GM12872 (cell line): ENCODE measurements around the gene ODAD3.

Source experiments
- TF ChIP-seq, protein P1 (sequence below): IDR thresholded peaks from 3 replicates; pipeline ENCODE4 v1.5.1; 2011; ENCODE audit warnings: low read depth, mild to moderate bottlenecking, low read length, moderate library complexity; ENCODE audit not compliant: insufficient read depth

Gene ODAD3

DNA sequence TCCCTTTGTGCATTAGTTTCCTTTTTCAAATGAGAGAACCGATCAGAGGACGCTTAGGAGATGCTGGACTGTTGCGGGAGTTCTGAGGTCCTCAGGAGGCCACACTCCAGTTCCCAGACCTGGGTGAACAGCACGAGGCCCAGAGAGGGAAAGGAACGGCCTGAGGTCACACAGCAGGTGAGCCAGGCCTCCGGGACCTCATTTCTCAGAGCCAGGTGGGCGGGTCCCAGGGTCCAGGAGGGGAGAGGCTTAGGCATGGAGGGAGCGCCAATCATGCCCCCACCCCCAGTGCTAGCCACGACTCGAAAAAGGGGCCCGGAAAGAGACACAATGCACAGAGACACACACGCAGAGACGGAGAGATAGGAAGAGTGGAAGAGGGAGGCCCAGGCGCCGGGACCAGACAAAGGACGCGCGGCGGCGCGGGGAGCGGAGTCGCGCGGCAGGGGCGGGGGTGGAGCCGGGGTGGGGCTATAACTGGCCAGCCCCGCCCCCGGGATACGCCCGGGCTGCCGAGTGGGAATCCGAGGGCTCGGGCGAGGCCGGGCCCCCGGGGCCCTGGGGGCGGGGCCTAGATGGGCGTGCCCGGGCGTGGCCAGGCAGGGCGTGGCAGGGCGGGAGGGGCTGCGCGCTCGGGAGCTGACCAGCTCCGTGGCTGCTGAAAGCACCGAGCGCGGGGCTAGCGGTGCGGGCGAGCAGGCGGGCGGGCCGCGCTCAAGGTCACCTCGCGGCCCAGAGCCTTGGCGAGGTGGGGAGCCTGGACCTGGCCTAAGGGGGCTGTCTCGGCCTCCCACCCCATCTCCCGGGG is 44.4 kb upstream of the ODAD3 start:
- TF ChIP-seq, protein P1, sequence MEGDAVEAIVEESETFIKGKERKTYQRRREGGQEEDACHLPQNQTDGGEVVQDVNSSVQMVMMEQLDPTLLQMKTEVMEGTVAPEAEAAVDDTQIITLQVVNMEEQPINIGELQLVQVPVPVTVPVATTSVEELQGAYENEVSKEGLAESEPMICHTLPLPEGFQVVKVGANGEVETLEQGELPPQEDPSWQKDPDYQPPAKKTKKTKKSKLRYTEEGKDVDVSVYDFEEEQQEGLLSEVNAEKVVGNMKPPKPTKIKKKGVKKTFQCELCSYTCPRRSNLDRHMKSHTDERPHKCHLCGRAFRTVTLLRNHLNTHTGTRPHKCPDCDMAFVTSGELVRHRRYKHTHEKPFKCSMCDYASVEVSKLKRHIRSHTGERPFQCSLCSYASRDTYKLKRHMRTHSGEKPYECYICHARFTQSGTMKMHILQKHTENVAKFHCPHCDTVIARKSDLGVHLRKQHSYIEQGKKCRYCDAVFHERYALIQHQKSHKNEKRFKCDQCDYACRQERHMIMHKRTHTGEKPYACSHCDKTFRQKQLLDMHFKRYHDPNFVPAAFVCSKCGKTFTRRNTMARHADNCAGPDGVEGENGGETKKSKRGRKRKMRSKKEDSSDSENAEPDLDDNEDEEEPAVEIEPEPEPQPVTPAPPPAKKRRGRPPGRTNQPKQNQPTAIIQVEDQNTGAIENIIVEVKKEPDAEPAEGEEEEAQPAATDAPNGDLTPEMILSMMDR = no peak

DNA sequence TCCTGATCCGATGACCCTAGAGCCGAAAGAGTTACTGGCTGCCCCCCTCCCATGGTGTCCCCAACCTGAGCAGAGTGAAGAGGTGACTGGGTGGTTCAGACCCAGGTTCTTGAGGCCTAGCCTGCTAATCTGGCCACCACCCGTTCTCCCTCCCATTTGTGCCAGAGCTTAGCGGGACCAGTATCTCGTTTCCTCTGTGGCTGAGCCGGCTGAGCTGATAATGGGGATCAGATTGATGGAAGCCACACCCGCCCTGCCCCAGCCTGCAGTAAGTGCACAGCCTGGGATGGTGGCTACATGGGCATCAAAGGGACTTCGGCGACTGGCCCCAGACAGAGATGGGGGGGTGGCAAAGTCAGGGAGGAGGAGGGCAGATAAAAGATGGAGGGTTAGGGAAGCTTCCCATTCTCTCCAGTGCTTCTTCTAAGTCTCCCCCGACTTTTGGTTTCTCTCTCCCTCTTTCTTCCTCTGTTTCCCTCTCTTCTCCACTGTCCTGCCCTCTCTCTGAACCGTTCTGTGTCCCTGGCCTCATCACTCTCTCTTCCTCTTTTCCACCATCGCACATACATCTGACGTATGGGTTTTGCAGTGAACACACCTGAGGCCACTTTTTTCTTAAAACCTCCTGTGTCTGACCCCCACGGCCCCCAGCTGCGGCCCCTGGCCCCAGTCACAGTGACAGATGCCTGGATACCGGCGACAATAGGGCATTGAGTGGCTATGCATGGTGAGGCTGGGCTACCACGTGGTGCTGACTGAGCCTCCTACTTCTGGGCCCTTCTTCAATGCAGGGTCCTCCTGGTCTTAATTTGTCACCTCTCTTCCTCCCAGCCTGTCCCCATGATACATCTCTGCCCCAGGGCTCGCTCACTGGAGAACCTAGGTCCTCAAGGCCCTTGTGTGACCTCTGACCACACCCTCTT is 43.5 kb upstream of the ODAD3 start:
- TF ChIP-seq, protein P1 = no peak

DNA sequence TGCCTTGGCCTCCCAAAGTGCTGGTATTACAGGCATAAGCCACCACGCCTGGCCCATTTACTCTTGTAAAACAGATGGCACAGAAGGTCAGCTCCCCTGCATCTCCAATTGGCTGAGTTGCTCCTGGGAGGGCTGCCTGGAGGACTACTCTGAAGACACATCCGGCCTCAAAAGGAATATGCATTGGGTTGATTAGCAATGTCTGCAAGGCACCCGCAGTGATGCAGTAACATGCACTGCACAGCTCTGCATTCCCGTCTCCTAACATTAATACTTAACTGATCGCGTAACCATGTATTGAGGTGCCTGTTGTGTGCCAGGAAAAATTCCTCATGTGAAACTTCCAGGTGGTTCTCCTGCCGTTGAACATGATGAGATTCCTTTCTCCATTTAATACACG is 40.9 kb upstream of the ODAD3 start:
- TF ChIP-seq, protein P1 = no peak

DNA sequence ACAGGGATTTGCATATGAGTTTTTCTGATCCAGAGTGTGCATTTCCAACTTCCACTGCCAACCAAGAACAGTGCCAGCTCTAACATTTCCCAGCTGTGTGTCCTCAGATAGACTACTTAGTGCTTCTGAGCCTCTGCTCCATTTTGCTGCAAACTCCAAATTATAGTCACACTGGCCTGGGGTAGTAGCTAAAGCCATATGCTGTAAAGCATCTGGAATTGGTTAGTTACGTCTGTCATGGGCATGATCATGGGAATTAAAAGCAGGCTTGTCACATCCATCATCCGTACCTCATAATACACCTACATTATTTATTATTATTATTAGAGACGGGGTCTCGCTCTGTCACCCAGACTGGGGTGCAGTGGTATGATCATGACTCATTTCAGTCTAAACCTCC is 38.8 kb upstream of the ODAD3 start:
- TF ChIP-seq, protein P1 = no peak

DNA sequence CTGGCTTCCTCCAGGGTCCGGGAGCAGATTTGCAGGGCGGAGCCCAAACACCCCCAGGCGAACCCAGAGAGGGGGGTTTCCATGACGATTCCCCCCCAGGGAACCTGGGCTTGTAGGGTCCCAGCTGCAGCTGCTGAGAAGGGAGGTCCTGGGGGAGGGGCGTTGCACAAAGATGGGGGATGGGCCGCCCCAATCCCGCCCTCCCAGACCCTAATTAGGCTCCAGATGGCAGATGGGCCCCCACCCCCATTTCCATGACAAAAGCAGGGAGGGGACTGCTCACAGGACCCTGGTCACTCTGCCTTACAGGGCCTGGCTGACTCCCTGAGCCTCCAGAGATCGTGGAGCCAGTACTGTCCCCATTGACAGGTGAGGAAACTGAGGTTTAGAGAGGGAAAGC is 30.7 kb upstream of the ODAD3 start:
- TF ChIP-seq, protein P1 = no peak

DNA sequence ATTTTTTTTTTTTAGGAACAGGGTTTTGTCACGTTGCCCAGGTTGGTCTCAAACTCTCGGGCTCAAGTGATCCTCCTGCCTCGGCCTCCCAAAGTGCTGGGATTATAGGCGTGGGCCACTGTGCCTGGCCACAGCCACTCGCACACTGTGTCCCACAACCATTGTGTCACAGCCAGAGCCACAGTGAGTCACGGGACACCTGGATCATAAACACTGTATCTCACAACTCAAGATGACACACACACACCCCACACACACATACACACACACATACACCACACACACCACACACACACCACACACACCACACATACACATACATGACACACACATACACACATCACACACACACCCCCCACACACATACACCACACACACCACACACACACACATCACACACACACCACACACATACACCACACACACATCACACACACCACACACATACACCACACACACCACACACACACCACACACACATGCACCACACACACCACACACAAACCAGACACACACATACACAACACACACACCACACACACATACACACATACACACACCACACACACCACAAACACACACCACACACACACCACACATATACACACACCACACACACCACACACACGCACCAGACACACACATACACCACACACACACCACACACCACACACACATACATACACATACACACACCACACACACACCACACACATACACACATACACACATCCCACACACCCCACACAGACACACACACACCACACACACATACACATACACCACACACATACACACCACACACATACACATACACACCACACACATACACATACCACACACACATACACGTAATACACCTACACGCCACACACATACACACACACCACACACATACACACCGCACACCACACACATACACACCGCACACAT is 29.7 kb upstream of the ODAD3 start:
- TF ChIP-seq, protein P1 = no peak
